GM18858 (cell line): ENCODE results near the gene ERC2.
"Not testable (repeated sequence)": the region's sequence is repeated elsewhere in the genome, so short reads cannot be mapped to it uniquely, and the experiment has no call there.

Experiments
- ATAC-seq: cut with Tn5 transposase; IDR thresholded peaks from one replicate; pipeline ENCODE4 v1.9.1; 2021; ENCODE audit not compliant: unreplicated experiment

Gene ERC2

DNA sequence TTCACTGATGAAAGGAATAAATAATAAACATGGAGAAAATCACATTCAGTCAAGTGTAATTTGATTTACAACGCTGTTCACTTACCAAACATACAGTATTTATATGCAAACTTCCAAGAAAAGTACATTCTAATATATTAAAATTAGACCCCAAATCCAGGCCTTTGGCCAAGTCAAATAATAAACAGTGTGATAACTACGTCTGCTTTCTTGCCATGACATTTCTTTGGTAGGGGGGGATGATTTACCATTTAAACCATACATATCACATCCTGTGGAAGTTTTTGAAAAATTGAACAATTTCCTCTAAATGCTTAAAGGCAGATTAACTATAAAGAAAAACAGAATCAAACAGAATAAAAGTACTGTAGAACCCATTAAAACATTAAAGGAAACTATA is 613.0 kb downstream of the ERC2 start:
- no peak for ATAC-seq

- no peak for ATAC-seq
Measured at GRCh38 chr3:55854494-55854893, 613.8 kb downstream of the ERC2 start.

DNA sequence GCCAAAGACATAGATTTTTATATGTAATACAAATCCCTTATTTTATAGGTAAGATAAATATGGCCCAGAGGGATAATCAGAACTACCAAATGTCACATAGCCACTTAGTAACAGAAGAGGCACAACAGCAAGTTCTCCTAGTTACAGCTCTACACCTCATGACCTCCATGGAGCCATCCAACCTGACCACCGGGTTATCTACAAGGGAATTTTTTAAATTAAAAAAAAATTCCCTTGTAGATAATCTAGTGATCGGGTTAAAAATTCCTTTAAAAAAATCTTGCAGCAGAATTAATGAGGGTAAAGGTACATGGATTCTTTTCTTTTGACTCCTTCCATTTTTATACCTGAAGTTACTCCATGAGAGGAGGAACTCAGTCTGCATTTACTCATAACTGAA is 615.9 kb downstream of the ERC2 start:
- no peak for ATAC-seq

GRCh38 chr3:55842204-55842603 is 626.1 kb downstream of the ERC2 start:
- ATAC-seq = no peak

DNA sequence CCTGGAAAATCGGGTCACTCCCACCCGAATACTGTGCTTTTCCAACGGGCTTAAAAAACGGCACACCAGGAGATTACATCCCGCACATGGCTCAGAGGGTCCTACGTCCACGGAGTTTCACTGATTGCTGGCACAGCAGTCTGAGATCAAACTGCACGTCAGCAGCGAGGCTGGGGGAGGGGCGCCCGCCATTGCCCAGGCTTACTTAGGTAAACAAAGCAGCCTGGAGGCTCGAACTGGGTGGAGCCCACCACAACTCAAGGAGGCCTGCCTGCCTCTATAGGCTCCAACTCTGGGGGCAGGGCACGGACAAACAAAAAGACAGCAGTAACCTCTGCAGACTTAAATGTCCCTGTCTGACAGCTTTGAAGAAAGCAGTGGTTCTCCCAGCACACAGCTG is 636.4 kb downstream of the ERC2 start:
- not testable (repeated sequence) for ATAC-seq

GRCh38 chr3:55828712-55829111 is 639.6 kb downstream of the ERC2 start:
- ATAC-seq = no peak

DNA sequence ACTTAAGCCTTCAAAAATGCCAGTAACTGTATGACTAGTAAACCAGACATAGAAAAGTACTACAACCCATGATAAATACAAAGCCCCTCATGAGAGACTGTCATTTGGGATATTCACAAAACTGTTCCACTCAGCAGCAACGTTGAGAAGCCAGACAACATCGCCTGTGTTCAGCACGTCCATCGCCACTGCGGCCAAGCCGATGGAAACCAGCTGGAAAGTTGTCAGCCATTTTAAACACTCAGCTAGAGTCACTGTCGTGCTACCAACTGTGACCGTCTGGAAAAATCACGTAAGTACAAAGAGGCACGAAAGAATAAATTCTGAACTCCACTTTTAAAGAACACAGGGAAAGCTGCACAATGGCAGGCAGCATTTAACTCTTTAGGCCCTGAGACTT is 640.5 kb downstream of the ERC2 start:
- no peak for ATAC-seq

DNA sequence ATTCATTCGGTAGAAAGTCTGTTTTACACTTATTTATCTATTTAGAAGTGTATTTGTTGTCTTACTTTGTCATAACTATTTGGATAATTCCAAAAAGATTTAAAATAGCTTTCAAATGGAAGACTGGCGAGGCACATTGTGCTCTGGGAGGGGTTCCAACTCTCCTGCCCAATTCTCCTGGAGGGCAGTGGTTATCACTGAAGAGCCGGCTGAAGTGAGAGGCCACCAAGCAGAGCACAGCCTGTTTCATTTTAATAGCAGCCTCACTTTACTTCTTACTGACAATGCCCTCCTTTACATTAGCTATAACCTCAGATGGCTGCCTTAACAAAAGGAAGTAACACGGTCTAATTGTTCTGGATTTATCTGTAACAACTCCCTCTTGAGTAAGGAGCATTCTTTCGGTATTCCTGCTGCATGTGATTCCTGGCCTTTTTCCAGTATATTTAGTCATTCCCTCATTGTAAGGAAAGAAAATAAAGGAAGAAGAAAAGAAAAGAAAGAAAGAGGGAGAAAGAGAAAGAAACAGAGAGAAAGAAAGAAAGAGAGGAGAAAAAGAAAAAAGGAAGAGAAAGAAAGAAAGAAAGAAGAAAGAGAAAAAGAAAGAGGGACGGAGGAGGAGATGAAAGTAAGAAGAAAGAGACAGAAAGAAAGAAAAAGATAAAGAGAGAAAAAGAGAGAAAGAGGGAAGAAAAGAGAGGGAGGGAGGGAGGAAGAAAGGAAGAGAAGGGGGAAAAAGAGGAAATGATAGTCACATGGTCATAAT is 641.4 kb downstream of the ERC2 start:
- no peak for ATAC-seq

DNA sequence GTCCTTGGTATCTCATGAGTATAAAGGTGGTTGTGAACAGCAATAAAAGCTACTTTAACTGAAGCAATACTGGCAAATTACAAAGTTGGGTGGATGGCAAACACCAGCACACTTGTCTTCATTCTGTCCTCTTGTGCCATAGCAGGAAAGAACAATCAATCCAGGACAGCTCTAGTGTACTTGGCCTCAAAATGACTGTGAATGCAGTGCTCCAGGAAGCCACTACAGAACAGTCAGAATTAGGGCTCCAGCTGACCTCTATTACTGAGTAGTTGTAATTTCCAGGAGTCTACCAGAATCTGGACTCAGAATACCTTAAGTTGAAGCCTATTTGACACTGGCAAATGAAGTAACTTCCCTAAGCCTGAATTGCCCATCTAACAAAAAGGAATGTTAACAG is 642.2 kb downstream of the ERC2 start:
- no peak for ATAC-seq

DNA sequence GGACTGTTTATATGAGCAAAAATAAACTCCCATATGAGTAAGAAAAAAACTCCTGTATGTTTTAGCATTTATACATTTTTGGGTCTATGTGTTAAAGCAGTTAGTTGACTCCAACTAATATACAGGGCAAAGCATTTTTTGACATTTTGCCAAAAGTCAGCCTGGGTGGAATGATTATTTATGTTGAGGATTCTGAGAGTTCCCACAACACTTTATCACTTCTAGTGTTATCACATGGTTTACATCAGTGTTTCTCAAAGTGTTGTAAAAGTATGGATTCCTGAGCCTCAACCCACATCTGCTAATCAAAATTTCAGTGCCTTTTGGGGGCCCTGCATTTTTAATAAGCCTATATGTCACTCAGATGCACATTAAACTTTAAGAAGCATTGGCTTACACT is 643.9 kb downstream of the ERC2 start:
- no peak for ATAC-seq

DNA sequence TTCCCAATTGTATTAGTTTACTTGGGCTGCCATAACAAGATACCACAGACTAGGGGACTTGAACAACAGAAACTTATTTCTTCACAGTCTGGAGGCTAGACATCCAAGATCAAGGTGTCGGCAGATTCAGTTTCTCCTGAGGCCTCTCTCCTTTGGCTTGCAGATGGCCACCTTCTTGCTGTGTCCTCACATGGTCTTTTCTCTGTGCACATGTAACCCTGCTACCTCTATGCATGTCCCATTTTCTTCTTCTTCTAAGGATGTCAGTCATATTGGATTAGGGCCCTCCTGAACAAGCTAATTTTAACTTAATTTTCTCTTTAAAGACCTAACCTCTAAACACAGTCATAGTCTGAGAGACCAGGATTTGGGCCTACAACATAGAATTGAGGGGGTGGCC is 644.4 kb downstream of the ERC2 start:
- ATAC-seq = no peak

DNA sequence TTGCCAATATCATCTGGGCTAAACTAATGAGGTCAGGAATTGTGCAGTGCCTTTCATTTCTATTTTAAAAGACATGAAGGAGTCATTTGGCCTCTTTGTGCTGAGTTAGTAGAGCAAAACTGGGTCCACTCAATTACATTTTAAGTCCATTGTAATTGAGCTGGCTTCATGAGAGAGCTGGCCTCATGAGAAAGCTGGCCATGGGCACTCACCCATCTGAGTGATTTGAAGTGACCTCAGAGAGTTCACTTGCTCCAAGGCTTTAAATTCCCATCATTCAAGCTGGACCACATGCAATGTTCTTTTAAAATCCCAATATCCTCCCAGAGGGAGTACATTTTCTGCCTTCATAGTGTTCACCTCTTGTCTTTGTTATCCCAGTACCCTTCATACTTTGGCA is 645.3 kb downstream of the ERC2 start:
- no peak for ATAC-seq

DNA sequence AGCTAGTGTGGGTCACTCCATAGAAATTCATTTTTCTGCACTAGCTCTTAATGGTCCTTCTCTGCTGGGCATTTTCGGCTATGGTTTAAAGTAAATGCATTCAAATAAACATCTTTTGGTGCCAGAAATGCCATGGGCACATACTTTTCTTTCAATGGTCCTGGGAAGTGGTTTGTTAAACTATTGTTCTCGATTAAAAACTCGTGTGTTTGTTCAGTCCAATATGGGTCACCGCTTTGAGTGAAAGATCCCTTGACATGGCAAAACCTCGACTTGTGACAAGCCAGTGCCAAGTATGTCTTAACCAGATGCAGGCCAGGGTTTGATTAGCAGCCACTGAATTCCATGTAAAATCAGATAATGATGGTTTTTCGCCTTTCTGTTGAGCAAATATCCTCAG is 649.3 kb downstream of the ERC2 start:
- ATAC-seq = no peak

DNA sequence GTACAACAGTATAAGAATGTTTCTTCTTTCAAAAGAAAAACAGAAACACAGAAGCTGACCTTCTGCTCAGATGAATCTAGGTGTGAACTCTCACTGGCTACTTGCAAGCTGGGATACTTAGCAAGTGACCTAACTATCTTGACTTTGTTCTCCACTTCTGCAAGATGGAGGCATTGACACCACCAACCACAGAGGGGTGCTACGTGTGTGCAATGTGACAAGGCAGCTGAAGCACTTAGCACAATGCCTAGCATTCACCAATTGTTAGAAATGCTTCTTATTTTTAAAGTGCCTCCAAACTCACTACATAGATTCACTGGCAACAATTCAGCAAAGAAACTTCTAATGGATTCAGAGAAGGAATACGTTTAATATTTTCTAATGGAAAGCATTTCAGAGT is 649.8 kb downstream of the ERC2 start:
- no peak for ATAC-seq

DNA sequence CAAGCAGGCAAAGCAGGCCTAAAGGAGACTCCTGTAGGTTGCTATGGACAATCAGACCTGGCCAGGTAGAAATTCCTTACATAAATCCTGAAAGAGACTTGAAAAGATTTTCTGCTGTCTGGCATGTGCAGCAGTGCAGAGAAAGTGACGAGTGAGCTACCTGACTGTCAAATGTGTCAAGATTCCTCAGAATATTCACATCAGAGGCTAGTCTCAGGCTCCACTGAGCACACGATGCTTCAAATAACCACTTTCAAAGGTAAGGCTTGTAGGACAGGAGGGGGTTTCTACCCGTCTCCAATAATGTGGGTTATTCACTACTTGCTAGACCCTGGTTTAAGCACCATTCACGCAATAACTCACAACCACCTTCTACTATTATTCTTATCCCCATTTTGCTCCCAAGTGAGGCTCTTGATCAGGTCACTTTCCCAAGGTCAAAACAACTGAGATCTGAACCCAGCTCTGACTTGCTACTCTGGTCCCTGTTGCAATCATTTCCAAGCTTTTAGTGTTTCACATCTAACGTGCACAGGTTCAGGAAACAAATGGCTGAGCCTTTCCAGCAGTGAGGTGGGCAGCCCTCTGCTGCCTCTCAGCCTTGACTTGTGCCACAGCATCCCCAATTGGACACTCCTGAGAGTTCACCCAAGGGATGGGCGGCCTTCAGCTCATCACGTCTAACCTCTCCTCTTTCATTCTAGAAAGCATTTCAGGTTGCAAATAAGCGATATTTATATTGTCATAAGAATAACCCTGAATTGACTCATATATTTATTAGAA is 651.3 kb downstream of the ERC2 start:
- ATAC-seq = no peak

GRCh38 chr3:55815262-55815661 is 653.0 kb downstream of the ERC2 start:
- ATAC-seq = no peak

- no peak for ATAC-seq
Measured at GRCh38 chr3:55813268-55814097, 654.8 kb downstream of the ERC2 start.

DNA sequence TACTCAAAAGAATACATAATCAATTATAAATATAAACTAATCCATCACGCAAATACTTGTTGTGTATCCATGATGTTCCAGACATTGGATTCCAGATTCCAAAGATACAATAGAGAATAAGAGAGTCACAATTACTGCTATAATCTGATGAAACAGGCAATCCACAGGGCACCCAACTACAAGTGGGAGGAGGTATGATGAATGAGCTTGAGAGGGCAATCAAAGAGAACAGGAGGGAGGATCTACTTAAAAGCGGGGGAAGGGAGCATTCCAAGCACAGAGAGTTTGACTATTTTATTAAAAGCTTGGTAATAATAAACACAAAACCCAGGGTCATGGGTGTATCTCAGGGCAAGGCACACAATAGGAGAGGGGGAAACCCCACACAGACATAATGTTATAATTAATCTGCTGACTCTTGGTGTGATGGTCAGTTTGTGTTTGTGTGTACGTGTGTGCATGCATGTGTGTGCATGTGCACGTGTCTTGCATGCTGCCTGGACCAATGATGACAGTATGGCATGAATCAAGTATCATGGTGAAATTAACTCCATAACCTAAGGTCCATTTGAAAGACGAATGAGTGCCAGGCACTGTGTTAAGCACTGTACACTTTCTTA is 655.8 kb downstream of the ERC2 start:
- ATAC-seq = no peak

- ATAC-seq = no peak
Measured at GRCh38 chr3:55807210-55807609, 661.1 kb downstream of the ERC2 start.

DNA sequence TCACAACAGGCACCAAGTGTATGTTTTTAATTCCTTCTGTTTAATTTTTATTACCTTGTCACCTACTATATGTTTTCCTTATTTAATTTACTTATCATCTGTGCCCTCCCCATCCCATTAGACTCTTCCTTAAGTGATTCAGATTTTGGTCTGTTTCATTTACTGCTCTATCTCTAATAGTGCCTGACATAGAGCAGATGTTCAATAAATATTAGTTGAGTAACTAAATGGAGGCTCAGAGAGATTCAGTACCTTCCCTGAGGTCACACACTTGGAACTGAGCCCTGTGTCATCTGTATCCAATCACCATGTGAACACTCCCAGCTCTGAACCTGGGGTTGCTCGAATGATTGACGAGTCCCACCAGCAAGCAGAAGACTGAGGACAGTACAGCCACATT is 663.1 kb downstream of the ERC2 start:
- no peak for ATAC-seq
